Measurements from ENCODE around the gene ABCA13. TPM values are rescaled to one million over a fixed set of nuclear protein-coding genes. Genes with fewer than 3 reads are reported as not detected.

Gene ABCA13
- total and polyA plus RNA-seq, 2 donors (not counting 3 experiments of a cell fraction or from before 2014, with no cell fraction given): 0.01 to 0.11 TPM

- H3K4me3 ChIP-seq (replicated peaks in 1 of 3; ENCODE audit: insufficient read depth in 1 of 3, low read depth in 1 of 3, low read length in 3 of 3): no peak overlapping the region
- H3K36me3 ChIP-seq (ENCODE audit: control insufficient read depth in 2 of 2, extremely low read depth in 1 of 2, insufficient read depth in 2 of 2, low read length in 2 of 2): no peaks in the 10 kb centered on the region
- BruUV-seq (replicated peaks): no TSS peak
- no peak overlapping the region for H3K4me2 ChIP-seq (ENCODE audit: insufficient read depth, low read length)
- intact Hi-C loops (cut with micrococcal nuclease): no loop called here
- TF ChIP-seq MAX (IDR thresholded peaks at IDR 0.05; ENCODE audit: insufficient read depth, insufficient read length): no peak
- no peak for TF ChIP-seq EZH2 (IDR thresholded peaks at IDR 0.05; ENCODE audit: borderline replicate concordance, low read depth, low read length, severe bottlenecking)
- TF ChIP-seq FOS (IDR thresholded peaks at IDR 0.05; ENCODE audit: borderline replicate concordance, insufficient read depth, low read length): no peak
- TF ChIP-seq POLR2A (IDR thresholded peaks at IDR 0.05; ENCODE audit: low read depth, low read length): no peak
- TF ChIP-seq, protein P1, sequence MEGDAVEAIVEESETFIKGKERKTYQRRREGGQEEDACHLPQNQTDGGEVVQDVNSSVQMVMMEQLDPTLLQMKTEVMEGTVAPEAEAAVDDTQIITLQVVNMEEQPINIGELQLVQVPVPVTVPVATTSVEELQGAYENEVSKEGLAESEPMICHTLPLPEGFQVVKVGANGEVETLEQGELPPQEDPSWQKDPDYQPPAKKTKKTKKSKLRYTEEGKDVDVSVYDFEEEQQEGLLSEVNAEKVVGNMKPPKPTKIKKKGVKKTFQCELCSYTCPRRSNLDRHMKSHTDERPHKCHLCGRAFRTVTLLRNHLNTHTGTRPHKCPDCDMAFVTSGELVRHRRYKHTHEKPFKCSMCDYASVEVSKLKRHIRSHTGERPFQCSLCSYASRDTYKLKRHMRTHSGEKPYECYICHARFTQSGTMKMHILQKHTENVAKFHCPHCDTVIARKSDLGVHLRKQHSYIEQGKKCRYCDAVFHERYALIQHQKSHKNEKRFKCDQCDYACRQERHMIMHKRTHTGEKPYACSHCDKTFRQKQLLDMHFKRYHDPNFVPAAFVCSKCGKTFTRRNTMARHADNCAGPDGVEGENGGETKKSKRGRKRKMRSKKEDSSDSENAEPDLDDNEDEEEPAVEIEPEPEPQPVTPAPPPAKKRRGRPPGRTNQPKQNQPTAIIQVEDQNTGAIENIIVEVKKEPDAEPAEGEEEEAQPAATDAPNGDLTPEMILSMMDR (IDR thresholded peaks at IDR 0.05; ENCODE audit: extremely low read depth in 1 of 2, insufficient read depth in 1 of 2, low read depth in 1 of 2, low read length in 2 of 2): no peak
- TF ChIP-seq POLR2AphosphoS5 (IDR thresholded peaks at IDR 0.05; ENCODE audit: insufficient read depth, low read depth, low read length): no peak
- no peak for TF ChIP-seq GATA2 (IDR thresholded peaks at IDR 0.05; ENCODE audit: insufficient read depth, insufficient read length, low read depth, low read length)
- TF ChIP-seq JUN (IDR thresholded peaks at IDR 0.05; ENCODE audit: borderline replicate concordance, insufficient read depth, insufficient read length, low read depth): no peak
- TF ChIP-seq MYC (IDR thresholded peaks at IDR 0.05; ENCODE audit: low read depth, low read length): no peak
- no peak for FAIRE-seq
- no peaks in the 10 kb centered on the region for H3K79me2 ChIP-seq (ENCODE audit: control insufficient read depth, insufficient read depth, low read length)
- no peak overlapping the region for H2AFZ ChIP-seq (ENCODE audit: low read depth, low read length)
- DNase-seq (ENCODE audit: low read depth, low spot score): no peak
- ChIA-PET POLR2A (no interaction called here), CTCF (no interaction called here)
- no peaks in the 10 kb centered on the region for H3K9me3 ChIP-seq (replicated peaks; ENCODE audit: control insufficient read depth, insufficient read depth, low read length)
- H3K4me1 ChIP-seq (ENCODE audit: control insufficient read depth, extremely low read depth, insufficient read depth, low read length): no peaks in the 10 kb centered on the region
- H3K9ac ChIP-seq (replicated peaks; ENCODE audit: extremely low read depth, insufficient read depth, low read length): no peak overlapping the region
- dilution Hi-C loops (cut with MboI; ENCODE audit: extremely low pct_ligation_motif_present, low sequenced_read_pairs): no loop called here
- H3K27me3 ChIP-seq (ENCODE audit: control insufficient read depth in 2 of 2, insufficient read depth in 2 of 2, low read length in 2 of 2): peaks cover 2 to 7% of the 10 kb centered on the region in 2 experiments
- H3K27ac ChIP-seq (ENCODE audit: insufficient read depth, low read depth, low read length): no peak overlapping the region
- no peaks in the 10 kb centered on the region for H3K9me1 ChIP-seq (replicated peaks; ENCODE audit: control insufficient read depth, extremely low read depth, insufficient read depth, low read length)
- H4K20me1 ChIP-seq (replicated peaks; ENCODE audit: control insufficient read depth, extremely low read depth, insufficient read depth, low read length): no peaks in the 10 kb centered on the region
Measured at GRCh38 chr7:48132792-48133191, 38.5 kb upstream of the ABCA13 start.
